ENCODE results near the gene CX3CL1.
"Not testable (repeated sequence)": the region's sequence is repeated elsewhere in the genome, so short reads cannot be mapped to it uniquely, and the experiment has no call there.

The CX3CL1 gene

DNA sequence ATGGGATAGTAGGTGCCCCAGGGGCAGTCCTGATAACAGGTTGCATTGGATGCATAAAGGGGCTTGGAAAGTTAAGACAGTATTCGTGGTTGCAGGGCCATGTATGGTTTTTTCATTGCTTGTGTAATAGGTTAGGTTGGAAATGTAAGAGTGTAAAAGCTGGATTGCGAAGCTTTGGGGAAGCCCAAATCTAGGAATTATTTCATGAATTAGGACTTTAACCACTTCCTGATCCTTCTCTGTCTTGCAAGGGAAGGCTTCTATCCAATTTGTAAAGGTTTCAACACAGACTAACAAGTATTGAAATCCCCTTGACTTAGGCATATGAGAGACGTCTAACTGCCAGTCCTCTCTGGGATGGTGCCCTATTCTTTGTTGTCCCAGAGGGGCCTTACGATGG, 24.5 kb downstream of the CX3CL1 start:
- DNase-seq (ENCODE audit: low read depth), result no peak
- no peak overlapping the region for H3K4me3 ChIP-seq (ENCODE audit: low read depth, low read length)

GRCh38 chr16:57397493-57397892, 25.2 kb downstream of the CX3CL1 start:
- not testable (repeated sequence) for DNase-seq (ENCODE audit: low read depth); H3K4me3 ChIP-seq (ENCODE audit: low read depth, low read length)

DNA sequence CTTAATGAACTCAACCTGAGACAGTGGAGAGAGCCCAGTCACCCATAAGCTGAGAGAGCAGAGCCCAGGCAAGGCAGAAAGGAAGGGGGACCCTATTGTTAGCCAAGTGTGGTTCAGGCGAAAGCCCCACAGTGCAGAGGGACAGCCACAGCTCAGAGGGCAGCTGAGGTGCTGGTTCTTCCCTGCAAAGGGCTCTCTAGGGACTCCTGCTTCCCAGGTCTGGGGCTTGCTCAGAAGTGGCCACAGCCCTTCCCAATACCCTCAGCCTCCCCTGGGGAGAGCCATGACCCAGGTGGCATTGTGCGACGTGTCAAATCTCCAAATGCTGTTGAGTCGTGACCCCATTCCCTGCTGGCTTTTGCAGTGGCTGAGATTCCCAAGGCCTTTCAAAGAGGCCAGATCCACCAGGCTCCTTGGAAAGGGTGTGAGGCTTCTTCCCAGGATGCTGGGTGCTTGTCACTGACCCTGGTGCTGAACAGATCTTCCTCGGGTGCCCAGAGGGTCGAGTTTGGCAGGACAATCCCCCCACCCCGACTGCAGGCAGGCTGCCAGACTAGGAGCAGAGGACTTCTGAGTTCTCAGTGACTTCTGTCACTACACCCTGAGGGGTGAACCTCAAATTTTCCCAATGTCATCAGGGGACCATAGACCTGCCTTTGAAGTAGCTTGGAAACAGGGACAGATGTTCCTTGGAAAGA, 29.8 kb downstream of the CX3CL1 start:
- H3K4me3 ChIP-seq (ENCODE audit: low read depth, low read length), result no peak overlapping the region
- no peak for DNase-seq (ENCODE audit: low read depth)

DNA sequence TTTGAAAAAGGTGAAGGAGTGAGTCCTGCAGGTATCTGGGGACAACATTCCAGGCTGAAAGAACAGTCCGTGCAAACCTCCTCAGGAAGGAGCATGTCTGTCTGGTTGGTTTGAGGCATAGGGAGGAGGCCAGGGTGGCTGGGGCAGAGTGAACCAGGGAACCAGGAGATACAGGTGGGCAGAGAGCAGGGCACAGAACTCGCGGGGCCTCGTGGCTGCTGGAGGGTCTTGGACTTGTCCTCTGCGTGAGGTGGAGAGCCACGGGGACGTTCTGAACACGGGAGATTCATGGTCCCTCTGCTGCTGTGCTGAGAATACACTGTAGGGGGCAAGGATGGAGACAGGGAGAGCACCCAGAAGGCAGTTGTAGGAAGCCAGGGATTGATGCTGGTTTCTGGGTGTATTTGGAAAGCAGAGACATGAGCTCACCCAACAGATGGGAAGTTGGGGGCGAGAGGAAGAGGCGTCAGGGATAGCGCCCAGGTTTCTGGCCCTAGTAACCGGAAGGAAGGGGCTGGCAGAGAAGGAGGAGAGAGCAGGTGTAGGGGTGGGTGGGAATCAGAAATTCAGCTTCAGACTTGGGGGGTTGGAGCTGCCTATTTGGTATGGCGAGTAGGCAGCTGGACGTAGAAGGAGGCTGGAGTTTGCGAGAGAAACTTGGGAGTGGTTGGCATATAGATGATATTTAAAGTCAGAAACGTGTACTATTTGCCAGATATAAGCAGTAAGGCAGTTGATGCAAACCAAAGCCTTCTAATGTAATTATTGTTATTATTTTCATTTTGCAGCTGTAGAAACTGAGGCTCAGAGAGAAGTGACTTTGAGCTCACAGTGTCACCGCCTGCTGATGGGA, 31.9 kb downstream of the CX3CL1 start, which contains the start of gene CCL17:
Gene CCL17 (plus strand): TSS at position 803 of the 853 bp plus-strand sequence. CDS start 9,166 bp downstream, outside the sequence.
- no peak for DNase-seq (ENCODE audit: low read depth)
- H3K4me3 ChIP-seq (ENCODE audit: low read depth, low read length), result no peak within 1 kb of the TSS

- DNase-seq (ENCODE audit: low read depth), result no peak
- no peak overlapping the region for H3K4me3 ChIP-seq (ENCODE audit: low read depth, low read length)
Measured at GRCh38 chr16:57405097-57405496, 32.8 kb downstream of the CX3CL1 start.

DNA sequence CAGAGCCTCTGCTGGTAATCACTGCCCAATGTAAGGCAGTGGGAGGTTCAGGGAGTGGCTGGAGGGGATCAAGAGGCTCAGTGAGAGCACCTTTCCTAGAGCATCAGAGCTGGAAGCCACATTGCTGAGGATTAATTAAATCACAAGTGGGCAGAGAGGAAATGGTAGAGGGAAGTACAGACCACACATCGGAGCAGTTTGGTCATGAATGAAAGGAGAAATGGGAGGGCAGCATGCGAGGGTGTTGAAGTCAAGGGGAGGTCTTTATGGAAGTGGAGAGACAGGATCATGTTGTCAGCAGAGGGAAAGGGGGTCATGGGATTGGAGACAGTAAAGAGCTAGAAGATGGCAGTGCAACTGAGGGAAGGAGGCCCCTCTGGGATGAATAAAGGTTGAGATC, 34.6 kb downstream of the CX3CL1 start:
- DNase-seq (ENCODE audit: low read depth), result no peak
- no peak overlapping the region for H3K4me3 ChIP-seq (ENCODE audit: low read depth, low read length)

GRCh38 chr16:57407521-57408353, 35.4 kb downstream of the CX3CL1 start:
- H3K4me3 ChIP-seq (ENCODE audit: low read depth, low read length), result no peak overlapping the region
- no peak for DNase-seq (ENCODE audit: low read depth)

DNA sequence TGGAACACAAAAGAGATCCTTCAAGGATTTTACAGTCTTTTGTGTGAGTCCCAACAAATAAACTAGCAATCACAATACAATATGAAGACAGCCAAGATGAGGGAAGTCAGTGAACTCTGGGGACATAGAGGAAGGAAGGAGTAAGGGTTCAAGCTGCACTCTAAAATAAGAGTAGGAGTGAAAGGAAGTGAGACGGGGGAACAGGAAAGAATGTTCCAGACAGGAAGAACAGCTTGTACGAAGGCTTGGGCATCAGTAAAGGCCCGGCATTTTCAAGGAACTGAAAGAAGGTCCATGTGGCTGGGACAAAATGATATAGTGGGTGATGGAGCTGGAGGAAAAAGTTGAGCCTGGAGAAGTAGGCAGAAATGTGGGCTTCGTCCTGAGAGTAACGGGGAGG, 36.8 kb downstream of the CX3CL1 start:
- DNase-seq (ENCODE audit: low read depth), result no peak
- H3K4me3 ChIP-seq (ENCODE audit: low read depth, low read length), result no peak overlapping the region

DNA sequence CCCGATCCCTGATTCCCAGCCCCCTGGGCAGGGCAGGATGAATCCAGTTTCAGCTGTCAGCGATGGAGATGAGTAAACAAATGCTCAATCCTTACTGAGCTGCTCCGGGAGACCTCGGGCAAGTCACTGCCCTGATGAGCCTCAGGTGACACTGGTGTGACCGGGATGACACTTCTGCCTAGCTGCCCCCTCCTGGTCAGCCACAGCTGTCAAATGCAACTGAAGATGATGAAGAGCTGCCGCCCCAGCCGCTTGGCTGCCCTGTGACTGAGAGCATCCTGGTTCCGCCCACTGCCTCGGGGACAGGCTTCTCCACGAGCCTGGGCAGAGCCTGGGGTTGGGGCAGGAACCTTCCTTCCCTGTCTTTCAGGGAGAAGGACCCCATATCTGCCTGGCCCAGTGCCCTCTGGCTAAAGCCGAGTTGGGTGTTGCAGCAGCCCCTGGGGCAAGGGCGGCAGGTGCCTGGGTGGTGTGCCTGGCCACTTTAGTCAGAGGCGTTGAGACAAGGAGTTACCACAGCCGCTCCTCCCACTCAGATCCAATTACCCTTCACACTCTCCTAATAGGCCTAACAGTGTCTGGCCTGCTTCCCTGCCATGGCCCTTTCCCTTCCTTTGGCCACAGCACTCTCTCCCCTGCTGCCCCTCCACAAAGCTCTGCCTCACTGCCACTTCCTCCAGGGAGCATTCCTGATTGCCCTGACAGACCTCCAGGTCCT, 37.7 kb downstream of the CX3CL1 start:
- no peak for DNase-seq (ENCODE audit: low read depth)
- H3K4me3 ChIP-seq (ENCODE audit: low read depth, low read length), result no peak overlapping the region

DNA sequence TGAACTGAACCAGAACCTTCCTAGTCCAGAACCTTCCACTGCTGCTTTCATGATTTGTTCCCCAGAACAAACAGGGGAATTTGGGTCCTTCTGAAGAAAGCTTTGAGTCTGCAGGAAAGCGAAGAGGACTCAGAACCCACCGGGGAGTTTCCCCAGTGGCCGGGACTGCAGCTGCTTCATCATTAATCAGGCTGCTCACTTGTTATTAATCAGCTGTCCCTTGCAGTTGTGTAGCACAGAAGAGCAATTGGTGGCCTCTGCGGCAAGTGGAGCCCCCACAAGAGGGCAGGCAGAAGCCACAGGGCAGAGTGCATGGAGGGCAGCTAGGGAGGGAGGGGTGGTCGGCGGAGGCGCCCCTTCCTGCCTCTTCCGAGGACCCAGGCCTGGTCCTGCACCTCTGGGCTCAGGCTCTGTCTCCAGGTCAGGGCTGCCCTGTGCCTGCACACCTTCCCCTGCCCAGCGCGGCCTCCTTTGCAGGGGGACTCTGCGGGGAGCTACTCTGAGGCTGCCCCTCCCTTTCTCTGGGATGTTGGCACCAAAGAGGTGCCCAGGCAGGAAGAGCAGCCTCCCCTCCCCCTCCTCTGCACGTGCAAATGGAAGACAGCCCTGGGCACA, 39.2 kb downstream of the CX3CL1 start:
- DNase-seq (ENCODE audit: low read depth), result no peak
- no peak overlapping the region for H3K4me3 ChIP-seq (ENCODE audit: low read depth, low read length)

DNA sequence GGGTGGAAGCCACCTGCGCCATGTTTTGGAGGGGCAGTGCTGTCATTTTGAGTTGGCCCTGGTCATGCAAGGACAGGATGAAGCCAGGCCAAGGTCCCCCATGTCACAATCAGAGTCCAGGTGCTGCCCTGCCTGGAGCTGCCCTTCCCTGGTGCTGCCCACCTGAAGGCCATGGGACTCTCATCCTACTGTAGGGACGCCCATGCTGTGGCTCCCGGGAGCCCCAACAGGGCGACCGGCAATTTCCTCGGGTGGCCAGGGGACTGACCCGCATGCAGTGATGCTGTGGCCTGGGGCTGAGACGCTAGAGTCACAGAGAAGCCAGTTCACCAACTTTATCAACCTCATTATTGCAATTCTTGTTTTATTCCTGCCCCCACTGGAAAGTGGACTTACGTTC, 40.3 kb downstream of the CX3CL1 start:
- H3K4me3 ChIP-seq (ENCODE audit: low read depth, low read length), result no peak overlapping the region
- no peak for DNase-seq (ENCODE audit: low read depth)

GRCh38 chr16:57413301-57413730, 41.0 kb downstream of the CX3CL1 start:
- H3K4me3 ChIP-seq (ENCODE audit: low read depth, low read length), result no peak overlapping the region

DNA sequence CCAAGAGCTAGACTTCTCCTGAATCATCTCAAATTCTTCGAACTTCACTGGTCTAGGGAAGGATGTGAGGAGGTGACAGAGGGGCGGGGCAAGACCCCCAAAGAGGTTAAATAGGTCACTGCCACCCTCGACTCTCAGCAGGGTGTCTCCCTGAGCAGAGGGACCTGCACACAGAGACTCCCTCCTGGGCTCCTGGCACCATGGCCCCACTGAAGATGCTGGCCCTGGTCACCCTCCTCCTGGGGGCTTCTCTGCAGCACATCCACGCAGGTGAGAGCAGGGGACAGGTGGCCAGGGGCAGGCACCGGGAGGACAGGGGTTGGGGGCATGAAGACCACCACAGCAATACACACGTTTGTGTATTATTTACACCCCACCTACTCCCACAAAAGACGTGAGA, 41.4 kb downstream of the CX3CL1 start:
- DNase-seq (ENCODE audit: low read depth), result no peak
- H3K4me3 ChIP-seq (ENCODE audit: low read depth, low read length), result no peak overlapping the region

More at GRCh38 chr16:57413301-57413730, 41.0 kb downstream of the CX3CL1 start:
- DNase-seq (ENCODE audit: low read depth), result no peak

DNA sequence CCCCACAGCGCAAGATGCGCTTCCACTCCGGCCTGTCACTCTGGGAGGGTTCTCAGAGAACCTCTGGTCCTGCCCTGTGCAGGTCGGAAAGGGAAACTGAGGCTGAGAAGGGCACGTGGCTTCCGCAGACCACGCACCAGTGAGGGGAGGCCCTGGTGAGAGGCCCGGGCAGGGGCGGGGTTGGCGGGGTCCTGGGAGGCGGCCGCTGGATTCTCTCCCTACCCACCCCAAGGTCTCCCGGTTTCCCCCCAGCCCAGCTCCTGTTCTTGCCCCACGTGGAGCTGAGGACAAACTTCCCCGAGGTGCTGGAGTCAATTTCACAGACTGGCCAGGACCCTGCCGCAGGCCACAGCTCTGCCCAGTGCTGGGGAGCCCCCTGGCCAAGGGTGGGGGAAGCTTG, 43.8 kb downstream of the CX3CL1 start:
- H3K4me3 ChIP-seq (ENCODE audit: low read depth, low read length), result no peak overlapping the region
- no peak for DNase-seq (ENCODE audit: low read depth)

DNA sequence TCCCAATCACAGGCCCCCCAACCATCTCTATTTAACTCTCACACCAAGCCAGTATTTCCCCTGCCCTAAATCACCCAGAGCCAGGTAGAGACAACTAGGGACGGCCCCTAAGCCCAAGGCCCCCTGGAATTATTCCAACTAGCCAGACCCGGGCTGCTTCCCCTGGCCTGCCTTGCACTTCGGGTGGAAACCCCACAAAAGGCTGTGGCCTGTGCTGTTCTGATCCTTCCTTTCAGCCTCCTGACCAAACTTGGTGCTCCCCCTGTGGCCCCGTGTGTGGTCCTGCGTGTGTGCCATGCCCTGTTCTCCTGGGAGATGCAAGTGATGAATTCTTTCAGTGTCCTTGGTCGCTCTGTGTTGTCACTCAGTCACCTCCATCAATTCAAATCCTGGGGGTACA, 47.2 kb downstream of the CX3CL1 start:
- no peak for DNase-seq (ENCODE audit: low read depth)
- H3K4me3 ChIP-seq (ENCODE audit: low read depth, low read length), result no peak overlapping the region

- peak; percentile 22 for DNase-seq (ENCODE audit: low read depth)
- no peak overlapping the region for H3K4me3 ChIP-seq (ENCODE audit: low read depth, low read length)
Measured at GRCh38 chr16:57422026-57422944, 50.0 kb downstream of the CX3CL1 start.

DNA sequence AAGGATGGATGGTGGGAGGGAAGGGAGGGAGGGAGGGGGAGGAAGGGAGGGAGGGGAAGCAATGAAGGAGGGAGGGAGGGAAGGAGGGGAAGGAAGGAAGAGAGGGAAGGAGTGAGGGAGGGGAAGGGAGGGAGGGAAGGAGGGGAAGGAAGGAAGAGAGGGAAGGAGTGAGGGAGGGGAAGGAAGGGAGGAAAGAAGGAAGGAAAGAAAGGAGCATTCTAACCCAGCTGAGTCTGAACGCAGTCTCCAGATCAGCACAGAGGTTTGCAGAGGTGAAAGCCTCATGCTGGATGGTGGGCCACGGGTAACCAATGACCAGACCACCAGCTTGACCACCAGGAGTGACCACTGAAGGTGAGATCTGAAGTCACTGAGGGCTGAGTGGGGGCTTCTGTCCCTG, 50.9 kb downstream of the CX3CL1 start:
- no peak overlapping the region for H3K4me3 ChIP-seq (ENCODE audit: low read depth, low read length)
- no peak for DNase-seq (ENCODE audit: low read depth)

GRCh38 chr16:57424583-57424982, 52.3 kb downstream of the CX3CL1 start:
- H3K4me3 ChIP-seq (ENCODE audit: low read depth, low read length), result no peak overlapping the region
- DNase-seq (ENCODE audit: low read depth), result no peak
